Measurements from ENCODE around the gene HOXB3. TPM values are rescaled to one million over a fixed set of nuclear protein-coding genes. Genes with fewer than 3 reads are reported as not detected.

The HOXB3 gene
- total RNA-seq, 1 donor from 2014 or later, result 93.7 TPM

- peak overlapping the region; percentile 94 for H3K27ac Mint-ChIP-seq
These were observed 29.9 kb downstream of the HOXB3 start for GRCh38 chr17:48559840-48560817.

GRCh38 chr17:48559122-48559839 lies 30.8 kb downstream of the HOXB3 start:
- peak overlapping the region; percentile 93 for H3K4me3 Mint-ChIP-seq
- no peak for TF ChIP-seq CTCF (conservative IDR thresholded peaks at IDR 0.05)
- peaks cover 81% of the 10 kb centered on the region for H3K4me1 Mint-ChIP-seq (ENCODE audit: unreplicated experiment)
- H3K27ac Mint-ChIP-seq, result peak overlapping the region; percentile 94
- DNase-seq (ENCODE audit: extremely low spot score, unreplicated experiment), result no peak
- no peaks in the 10 kb centered on the region for H3K9me3 Mint-ChIP-seq
- peaks cover 19% of the 10 kb centered on the region for H3K36me3 Mint-ChIP-seq
- peaks cover 68% of the 10 kb centered on the region for H3K27me3 Mint-ChIP-seq

More at GRCh38 chr17:48559840-48560817, 29.9 kb downstream of the HOXB3 start:
- no peaks in the 10 kb centered on the region for H3K9me3 Mint-ChIP-seq
- peaks cover 76% of the 10 kb centered on the region for H3K4me1 Mint-ChIP-seq (ENCODE audit: unreplicated experiment)
- peaks cover 16% of the 10 kb centered on the region for H3K36me3 Mint-ChIP-seq
- no peak for DNase-seq (ENCODE audit: extremely low spot score, unreplicated experiment)
- TF ChIP-seq CTCF (conservative IDR thresholded peaks at IDR 0.05), result no peak
- H3K27me3 Mint-ChIP-seq, result peaks cover 64% of the 10 kb centered on the region
- H3K4me3 Mint-ChIP-seq, result peak overlapping the region; percentile 93

- peak overlapping the region; percentile 94 for H3K27ac Mint-ChIP-seq
- H3K4me3 Mint-ChIP-seq, result peak overlapping the region; percentile 93
- TF ChIP-seq CTCF (conservative IDR thresholded peaks at IDR 0.05), result no peak
- H3K4me1 Mint-ChIP-seq (ENCODE audit: unreplicated experiment), result peaks cover 85% of the 10 kb centered on the region
- H3K9me3 Mint-ChIP-seq, result no peaks in the 10 kb centered on the region
- H3K36me3 Mint-ChIP-seq, result peaks cover 22% of the 10 kb centered on the region
- no peak for DNase-seq (ENCODE audit: extremely low spot score, unreplicated experiment)
- H3K27me3 Mint-ChIP-seq, result peaks cover 72% of the 10 kb centered on the region
These were observed 31.3 kb downstream of the HOXB3 start for GRCh38 chr17:48558831-48559121.

GRCh38 chr17:48558057-48558830 lies 31.8 kb downstream of the HOXB3 start:
- Mint-ChIP-seq H3K4me3 (peak overlapping the region; percentile 93), H3K27me3 (peaks cover 72% of the 10 kb centered on the region), H3K9me3 (no peaks in the 10 kb centered on the region), H3K4me1 (ENCODE audit: unreplicated experiment) (peaks cover 85% of the 10 kb centered on the region), H3K36me3 (peaks cover 24% of the 10 kb centered on the region), H3K27ac (peak overlapping the region; percentile 94)
- DNase-seq (ENCODE audit: extremely low spot score, unreplicated experiment), result no peak
- no peak for TF ChIP-seq CTCF (conservative IDR thresholded peaks at IDR 0.05)

Measured in type B pancreatic cell (in vitro differentiated cells).